HepG2 (cell line): ENCODE results near the gene UEVLD. TPM values are rescaled to one million over a fixed set of nuclear protein-coding genes. Genes with fewer than 3 reads are reported as not detected.

Experiments used
- ADNP ChIP-seq: sonication (generic); formaldehyde crosslinking; IDR thresholded peaks from 2 replicates; pipeline ENCODE4 v1.4.0; 2020; ENCODE audit warnings: missing genetic modification reagents
- ATRX ChIP-seq: sonication (generic); formaldehyde crosslinking; IDR thresholded peaks from 2 replicates; pipeline ENCODE4 v1.4.0; 2020; ENCODE audit warnings: missing genetic modification reagents, borderline replicate concordance
- CBX2 ChIP-seq, 2 experiments: fragments of 200-600 bp in 1 of 2; sonication (generic); formaldehyde crosslinking in 1 of 2; IDR thresholded peaks; 2 replicates each; pipeline versions ENCODE4 v1.7.0 to v1.8.1; 2018 to 2022; ENCODE audit warnings: low read depth in 2 of 2, low read length in 1 of 2, mild to moderate bottlenecking in 1 of 2, missing genetic modification reagents in 1 of 2
- DR1 ChIP-seq: sonication (generic); formaldehyde crosslinking; IDR thresholded peaks from 2 replicates; pipeline ENCODE4 v1.8.0; 2021; ENCODE audit warnings: mild to moderate bottlenecking, missing genetic modification reagents, inconsistent platforms
- FOXK2 ChIP-seq: fragments of 450-650 bp; IDR thresholded peaks from 2 replicates; pipeline ENCODE4 v1.6.1; 2016
- HMGXB4 ChIP-seq, 2 experiments: sonication (generic) in 1 of 2; formaldehyde crosslinking in 1 of 2; IDR thresholded peaks; 2 replicates each; pipeline versions ENCODE4 v1.4.0 to v1.6.1; 2018 to 2020; ENCODE audit warnings: missing genetic modification reagents in 2 of 2, borderline replicate concordance in 1 of 2, low read depth in 1 of 2, mild to moderate bottlenecking in 1 of 2, missing biosample characterization in 1 of 2
- HOXA3 ChIP-seq: sonication (generic); formaldehyde crosslinking; IDR thresholded peaks from 2 replicates; pipeline ENCODE4 v1.5.0; 2020; ENCODE audit warnings: missing genetic modification reagents
- PCBP2 ChIP-seq: fragments of 200-400 bp; formaldehyde crosslinking; optimal IDR thresholded peaks from 2 replicates; pipeline ENCODE3; 2018; ENCODE audit warnings: low read length, low read depth; ENCODE audit not compliant: poor library complexity, severe bottlenecking
- PHF20 ChIP-seq: sonication (generic); formaldehyde crosslinking; IDR thresholded peaks from 2 replicates; pipeline ENCODE4 v1.5.0; 2020; ENCODE audit warnings: mild to moderate bottlenecking, missing genetic modification reagents
- REXO4 ChIP-seq: sonication (generic); formaldehyde crosslinking; IDR thresholded peaks from 2 replicates; pipeline ENCODE4 v1.8.0; 2022; ENCODE audit warnings: missing genetic modification reagents, mild to moderate bottlenecking, borderline replicate concordance
- SCMH1 ChIP-seq: sonication (generic); formaldehyde crosslinking; IDR thresholded peaks from 2 replicates; pipeline ENCODE4 v1.9.0; 2021; ENCODE audit warnings: missing genetic modification reagents, mild to moderate bottlenecking, borderline replicate concordance
- SNRNP70 ChIP-seq: fragments of 200-400 bp; formaldehyde crosslinking; IDR thresholded peaks from 2 replicates; pipeline ENCODE4 v1.6.1; 2017; ENCODE audit warnings: mild to moderate bottlenecking, low read depth, low read length, moderate library complexity
- SRSF1 ChIP-seq: fragments of 200-400 bp; formaldehyde crosslinking; optimal IDR thresholded peaks from 2 replicates; pipeline ENCODE3; 2017; ENCODE audit warnings: mild to moderate bottlenecking, low read depth, low read length, moderate library complexity
- SSRP1 ChIP-seq: IDR thresholded peaks from 2 replicates; pipeline ENCODE4 v1.6.1; 2016; ENCODE audit warnings: control low read depth
- ZBTB43 ChIP-seq: sonication (generic); formaldehyde crosslinking; conservative IDR thresholded peaks from 2 replicates; pipeline ENCODE4 v1.4.0; 2020; ENCODE audit warnings: missing genetic modification reagents
- ZFP1 ChIP-seq: IDR thresholded peaks from 2 replicates; pipeline ENCODE4 v1.6.1; 2016
- ZFP36L2 ChIP-seq: sonication (generic); formaldehyde crosslinking; IDR thresholded peaks from 2 replicates; pipeline ENCODE4 v1.4.0; 2020; ENCODE audit warnings: missing genetic modification reagents
- ZNF30 ChIP-seq: sonication (generic); formaldehyde crosslinking; IDR thresholded peaks from 2 replicates; pipeline ENCODE4 v1.5.0; 2020; ENCODE audit warnings: mild to moderate bottlenecking, missing genetic modification reagents
- ZNF350 ChIP-seq: sonication (generic); formaldehyde crosslinking; IDR thresholded peaks from 2 replicates; pipeline ENCODE4 v1.4.0; 2020; ENCODE audit warnings: mild to moderate bottlenecking, low read depth, missing genetic modification reagents, borderline replicate concordance
- ZNF710 ChIP-seq: sonication (generic); formaldehyde crosslinking; IDR thresholded peaks from 2 replicates; pipeline ENCODE4 v1.5.0; 2020; ENCODE audit warnings: mild to moderate bottlenecking, missing genetic modification reagents, borderline replicate concordance
- ZNF737 ChIP-seq: sonication (generic); formaldehyde crosslinking; IDR thresholded peaks from 2 replicates; pipeline ENCODE4 v1.5.0; 2020; ENCODE audit warnings: missing genetic modification reagents, mild to moderate bottlenecking, borderline replicate concordance
- ZSCAN9 ChIP-seq: IDR thresholded peaks from 2 replicates; pipeline ENCODE4 v1.6.1; 2016; ENCODE audit warnings: borderline replicate concordance
- polyA plus RNA-seq, 8 experiments: library from polyadenylated mRNA; depleted of rRNA in 3 of 8; stranded (reverse) in 7 of 8; unstranded in 1 of 8; fragments of >200 nt; fragmentation: Illumina TruSeq in 4 of 8; extraction: Trizol in 4 of 8; gene quantifications; 2 replicates each; pipeline versions ENCODE4 v1.2.1 to v1.2.3, GENCODE V29; 2011 to 2016; ENCODE audit warnings: low read depth in 4 of 8, missing spikeins in 1 of 8, mixed read lengths in 1 of 8; ENCODE audit not compliant: insufficient read depth in 1 of 8
- total RNA-seq, 5 experiments: library from RNA; depleted of rRNA; stranded (reverse); fragments of >200 nt; fragmentation: Illumina TruSeq; extraction: Trizol; gene quantifications; 2 replicates each; pipeline ENCODE4 v1.2.3, GENCODE V29; 2016; ENCODE audit warnings: low read depth in 1 of 5

The UEVLD gene
- total and polyA plus RNA-seq, 2 of the 13 experiments (the other 11 are each of a cell fraction or from before 2014, with no cell fraction given): 5.7 to 13.7 TPM

- peak; percentile 66 to 82; a peak in 3 of 4 replicates for TF ChIP-seq HMGXB4 (CRISPR knock-in tag; IDR thresholded peaks at IDR 0.05; ENCODE audit: borderline replicate concordance in 1 of 2, low read depth in 1 of 2)
- TF ChIP-seq ATRX (CRISPR knock-in tag): no peak
- TF ChIP-seq HOXA3: peak; percentile 68
- no peak for TF ChIP-seq ZNF737 (CRISPR knock-in tag)
- peak; percentile 40; the same call in 1 of the 2 replicates for TF ChIP-seq DR1 (CRISPR knock-in tag)
- TF ChIP-seq PHF20 (CRISPR knock-in tag): peak; percentile 94
- TF ChIP-seq FOXK2: no peak
- no peak for TF ChIP-seq SCMH1 (CRISPR knock-in tag)
- no peak for TF ChIP-seq CBX2 (IDR thresholded peaks at IDR 0.05; ENCODE audit: low read depth, low read length)
- no peak for TF ChIP-seq CBX2 (CRISPR knock-in tag; IDR thresholded peaks at IDR 0.05; ENCODE audit: low read depth)
- TF ChIP-seq ZNF350 (CRISPR knock-in tag): peak; percentile 79; the same call in 1 of the 2 replicates
- no peak for TF ChIP-seq ZNF30
- TF ChIP-seq ZSCAN9 (CRISPR knock-in tag): peak; percentile 69; the same call in 1 of the 2 replicates
- TF ChIP-seq SRSF1: peak; percentile 67
- no peak for TF ChIP-seq SNRNP70
- peak; percentile 72; the same call in 1 of the 2 replicates for TF ChIP-seq ZBTB43
- TF ChIP-seq ZFP1: 0 out of 2 replicates have a peak, but pooled peaks have one; percentile 28
- no peak for TF ChIP-seq ZNF710 (CRISPR knock-in tag)
- no peak; the same call in 1 of the 2 replicates for TF ChIP-seq ZFP36L2
- TF ChIP-seq PCBP2: no peak
- TF ChIP-seq ADNP (CRISPR knock-in tag): no peak
- TF ChIP-seq SSRP1 (CRISPR knock-in tag): no peak
- TF ChIP-seq REXO4 (CRISPR knock-in tag): no peak
Measured at GRCh38 chr11:18588297-18589252, at the start of gene UEVLD (continued).
